H1 (cell line): ENCODE measurements around the gene DCLRE1B. TPM values are rescaled to one million over a fixed set of nuclear protein-coding genes. Genes with fewer than 3 reads are reported as not detected.

Experiments
- CHD1 ChIP-seq: IDR thresholded peaks from 2 replicates; pipeline ENCODE4 v1.6.1; 2012; ENCODE audit warnings: low read depth, low read length, improper control_type of control experiment
- EP300 ChIP-seq, 2 experiments: IDR thresholded peaks; 1 replicate in 1 of 2; 2 replicates in 1 of 2; pipeline ENCODE4 v1.6.1; 2011 to 2012; ENCODE audit warnings: low read depth in 2 of 2, low read length in 2 of 2, mild to moderate bottlenecking in 2 of 2, borderline replicate concordance in 1 of 2, inconsistent platforms in 1 of 2, moderate library complexity in 1 of 2
- NRF1 ChIP-seq: IDR thresholded peaks from 2 replicates; pipeline ENCODE4 v1.6.1; 2011; ENCODE audit warnings: mild to moderate bottlenecking, low read depth, low read length, improper control_type of control experiment
- polyA plus RNA-seq, 7 experiments: library from polyadenylated mRNA; depleted of rRNA in 3 of 7; stranded (reverse) in 5 of 7; unstranded in 2 of 7; fragments of >200 nt in 5 of 7; fragments of 200-250 nt in 2 of 7; gene quantifications; 1 replicate in 5 of 7; 2 replicates in 1 of 7; 4 replicates in 1 of 7; pipeline versions ENCODE4 v1.2.1 to v1.2.3, GENCODE V29; 2011 to 2013; ENCODE audit warnings: missing spikeins in 2 of 7, mixed read lengths in 2 of 7
- total RNA-seq: library from RNA; stranded (reverse); fragmentation: NEBNext Ultra II Directional; extraction: Animal tissue kit (Norgen Biotek cat#: 25700); gene quantifications from 2 replicates; pipeline ENCODE4 v1.2.1, GENCODE V29; 2021
- TF ChIP-seq, protein P1 (sequence below): IDR thresholded peaks from 2 replicates; pipeline ENCODE4 v1.6.1; 2011; ENCODE audit warnings: low read length, improper control_type of control experiment
- TF ChIP-seq, protein P2 (sequence below): IDR thresholded peaks from 2 replicates; pipeline ENCODE4 v1.6.1; 2012; ENCODE audit warnings: low read length, inconsistent platforms

Gene DCLRE1B
- total and polyA plus RNA-seq, 2 of the 8 experiments (the other 6 are each of a cell fraction or from before 2014, with no cell fraction given), result 5.5 to 11.0 TPM

DNA sequence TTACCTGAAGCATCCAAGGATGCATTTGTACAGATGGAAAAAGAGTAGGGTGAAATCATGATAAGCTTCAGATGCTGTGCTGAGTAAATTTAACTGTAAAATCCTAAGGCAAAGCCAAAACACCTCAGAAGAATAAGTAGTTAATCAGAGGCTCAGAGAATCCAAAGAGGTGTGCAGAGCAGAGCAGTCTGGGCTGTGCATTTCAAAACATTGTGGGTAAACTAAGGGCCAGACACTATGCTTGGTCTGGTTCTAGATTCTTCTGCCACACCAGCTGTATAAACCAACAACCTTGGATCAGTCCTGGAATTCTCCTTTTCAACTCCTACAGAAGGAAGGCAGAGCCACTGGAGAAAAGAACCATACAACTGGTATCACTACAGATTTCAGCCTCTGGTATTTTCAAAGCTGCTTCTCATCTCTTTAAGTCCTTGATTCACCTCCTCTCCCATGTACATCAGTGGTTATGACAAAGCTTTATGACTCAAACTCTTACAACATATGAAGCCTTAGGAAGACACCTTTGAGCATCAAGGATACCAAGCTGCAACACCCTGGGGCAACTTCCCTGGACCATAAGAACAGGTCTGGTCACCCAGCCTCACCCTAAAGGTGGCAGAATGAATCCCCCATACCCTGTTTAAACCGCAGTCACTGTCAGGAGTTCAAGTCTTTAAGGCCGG, 12.4 kb downstream of the DCLRE1B start (continued):
- TF ChIP-seq, protein P1, sequence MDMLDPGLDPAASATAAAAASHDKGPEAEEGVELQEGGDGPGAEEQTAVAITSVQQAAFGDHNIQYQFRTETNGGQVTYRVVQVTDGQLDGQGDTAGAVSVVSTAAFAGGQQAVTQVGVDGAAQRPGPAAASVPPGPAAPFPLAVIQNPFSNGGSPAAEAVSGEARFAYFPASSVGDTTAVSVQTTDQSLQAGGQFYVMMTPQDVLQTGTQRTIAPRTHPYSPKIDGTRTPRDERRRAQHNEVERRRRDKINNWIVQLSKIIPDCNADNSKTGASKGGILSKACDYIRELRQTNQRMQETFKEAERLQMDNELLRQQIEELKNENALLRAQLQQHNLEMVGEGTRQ, result no peak
- TF ChIP-seq NRF1 (no peak), CHD1 (no peak), EP300 (IDR thresholded peaks at IDR 0.05; ENCODE audit: borderline replicate concordance in 1 of 2, low read depth in 2 of 2, low read length in 2 of 2) (no peak)
- TF ChIP-seq, protein P2, sequence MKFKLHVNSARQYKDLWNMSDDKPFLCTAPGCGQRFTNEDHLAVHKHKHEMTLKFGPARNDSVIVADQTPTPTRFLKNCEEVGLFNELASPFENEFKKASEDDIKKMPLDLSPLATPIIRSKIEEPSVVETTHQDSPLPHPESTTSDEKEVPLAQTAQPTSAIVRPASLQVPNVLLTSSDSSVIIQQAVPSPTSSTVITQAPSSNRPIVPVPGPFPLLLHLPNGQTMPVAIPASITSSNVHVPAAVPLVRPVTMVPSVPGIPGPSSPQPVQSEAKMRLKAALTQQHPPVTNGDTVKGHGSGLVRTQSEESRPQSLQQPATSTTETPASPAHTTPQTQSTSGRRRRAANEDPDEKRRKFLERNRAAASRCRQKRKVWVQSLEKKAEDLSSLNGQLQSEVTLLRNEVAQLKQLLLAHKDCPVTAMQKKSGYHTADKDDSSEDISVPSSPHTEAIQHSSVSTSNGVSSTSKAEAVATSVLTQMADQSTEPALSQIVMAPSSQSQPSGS, result no peak
